GM21423 (cell line): ENCODE data around the gene DENND5A.
"Not testable (repeated sequence)": the region's sequence is repeated elsewhere in the genome, so short reads cannot be mapped to it uniquely, and the experiment has no call there.

ENCODE experiments used
- ATAC-seq: cut with Tn5 transposase; IDR thresholded peaks from one replicate; pipeline ENCODE4 v1.9.1; 2021; ENCODE audit warnings: mild to moderate bottlenecking, moderate library complexity; ENCODE audit not compliant: unreplicated experiment

DENND5A gene

DNA sequence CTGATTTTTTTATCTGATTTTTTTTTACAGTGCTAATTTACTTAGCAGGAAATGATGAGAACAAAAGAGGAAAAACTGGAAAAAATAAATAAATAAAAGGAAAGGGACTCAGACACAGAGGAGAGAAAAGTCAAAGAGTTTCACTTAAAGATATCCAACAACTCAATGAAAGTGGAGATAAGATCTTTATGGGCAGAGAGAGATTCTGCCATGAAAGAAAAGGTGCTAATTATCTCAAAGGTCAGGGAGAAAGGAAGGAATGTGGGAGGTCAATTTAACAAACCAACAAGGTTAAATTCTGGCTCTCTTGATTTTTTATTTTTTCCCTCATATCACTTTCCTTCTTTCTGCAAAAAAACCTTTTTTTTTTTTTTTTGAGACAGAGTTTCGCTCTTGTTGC is 86.0 kb downstream of the DENND5A start:
- ATAC-seq = no peak

DNA sequence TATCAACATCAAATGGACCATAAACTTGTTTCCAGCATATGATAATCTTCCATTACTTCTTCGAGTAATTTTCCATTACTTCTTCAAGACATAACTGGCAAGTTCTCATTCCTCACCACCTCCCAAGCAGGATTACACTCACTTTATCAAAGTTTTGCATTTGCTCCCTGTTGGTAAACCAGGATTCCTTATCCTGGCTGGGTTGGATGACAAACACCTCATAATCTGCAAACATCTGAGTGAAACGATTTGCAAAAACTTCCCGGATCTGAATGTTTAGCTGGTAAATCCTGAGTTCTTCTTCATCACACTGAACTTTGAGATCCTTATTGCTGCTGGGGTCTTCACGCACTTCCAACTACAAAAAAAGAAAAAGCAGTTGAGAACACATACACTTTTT is 86.4 kb downstream of the DENND5A start:
- ATAC-seq = no peak

DNA sequence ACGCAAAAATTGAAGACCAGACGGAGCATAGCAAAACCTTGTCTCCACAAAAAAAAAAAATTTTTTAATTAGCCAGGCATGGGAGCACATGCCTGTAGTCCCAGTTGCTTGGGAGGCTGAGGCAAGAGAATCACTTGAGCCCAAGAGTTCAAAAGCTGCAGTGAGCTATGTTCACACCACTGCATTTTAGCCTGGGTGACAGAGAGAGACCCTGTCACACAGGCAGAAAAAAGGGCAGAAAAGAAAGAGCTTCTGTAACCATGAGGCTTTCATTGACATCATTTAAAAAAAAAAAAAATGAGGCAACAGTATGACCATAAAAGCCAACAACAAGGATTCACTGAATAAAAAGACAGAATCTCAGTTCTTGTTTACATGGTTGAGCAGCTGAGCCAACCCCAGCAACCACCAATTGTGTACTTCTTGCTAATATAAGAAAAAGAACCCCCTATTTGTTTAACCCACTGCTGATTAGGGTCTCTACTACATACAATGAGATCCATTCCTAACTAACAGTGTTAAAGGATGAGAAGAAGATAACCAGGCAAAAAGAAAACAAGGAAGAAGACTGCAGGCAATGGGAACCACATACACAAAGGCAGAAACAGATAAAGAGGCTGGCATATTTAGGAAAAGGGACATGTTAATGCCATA is 87.6 kb downstream of the DENND5A start:
- no peak for ATAC-seq

DNA sequence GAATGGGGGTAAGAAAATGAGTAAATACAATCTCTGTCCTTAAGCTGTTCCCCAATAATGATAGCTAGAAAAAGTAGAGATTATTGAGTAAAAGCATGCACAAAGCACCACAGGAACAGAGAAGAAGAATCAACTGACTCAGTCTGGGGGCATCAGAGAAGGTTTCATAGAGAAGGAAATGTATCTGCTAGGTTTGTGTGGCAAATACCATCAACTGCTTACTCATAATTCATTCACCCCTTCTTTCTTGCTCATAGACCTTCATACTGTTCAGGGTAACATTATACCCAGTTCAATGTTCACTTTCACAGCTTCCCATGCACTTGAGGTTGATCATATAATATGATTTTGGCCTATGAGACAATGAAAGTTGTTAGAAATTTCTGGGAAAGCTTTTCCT is 88.6 kb downstream of the DENND5A start:
- ATAC-seq = no peak

DNA sequence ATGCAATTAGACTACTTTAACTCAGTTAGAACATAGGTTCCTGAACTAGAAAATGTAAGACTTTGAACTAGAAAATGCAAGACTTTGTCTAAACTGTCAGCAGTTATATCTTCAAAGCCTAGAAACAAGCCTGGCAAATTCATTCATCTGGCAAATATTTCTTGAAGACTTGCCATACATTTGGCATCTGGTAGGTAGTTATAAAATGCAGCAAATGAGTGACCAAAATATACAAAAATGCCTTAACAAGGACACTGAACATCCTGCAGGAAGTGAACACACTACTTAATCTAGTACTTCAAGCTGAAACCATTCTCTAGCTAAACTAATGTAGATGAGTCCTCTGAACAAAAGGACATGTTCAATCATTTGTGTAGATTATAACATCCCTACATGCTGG is 89.0 kb downstream of the DENND5A start:
- no peak for ATAC-seq

DNA sequence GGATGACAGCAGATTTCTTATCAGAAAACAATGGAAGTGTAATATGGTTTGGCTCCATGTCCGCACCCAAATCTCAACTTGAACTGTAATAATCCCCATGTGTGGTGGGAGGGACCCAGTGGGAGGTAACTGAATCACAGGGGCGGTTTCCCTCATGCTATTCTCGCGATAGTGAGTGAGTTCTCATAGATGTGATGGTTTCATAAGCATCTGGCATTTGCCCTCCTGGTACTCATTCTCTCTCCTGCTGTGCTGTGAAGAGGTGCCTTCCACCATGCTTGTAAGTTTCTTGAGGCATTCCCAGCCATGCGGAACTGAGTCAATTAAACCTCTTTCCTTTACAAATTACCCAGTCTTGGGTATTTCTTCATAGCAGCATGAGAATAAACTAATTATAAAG is 92.8 kb downstream of the DENND5A start:
- no peak for ATAC-seq

DNA sequence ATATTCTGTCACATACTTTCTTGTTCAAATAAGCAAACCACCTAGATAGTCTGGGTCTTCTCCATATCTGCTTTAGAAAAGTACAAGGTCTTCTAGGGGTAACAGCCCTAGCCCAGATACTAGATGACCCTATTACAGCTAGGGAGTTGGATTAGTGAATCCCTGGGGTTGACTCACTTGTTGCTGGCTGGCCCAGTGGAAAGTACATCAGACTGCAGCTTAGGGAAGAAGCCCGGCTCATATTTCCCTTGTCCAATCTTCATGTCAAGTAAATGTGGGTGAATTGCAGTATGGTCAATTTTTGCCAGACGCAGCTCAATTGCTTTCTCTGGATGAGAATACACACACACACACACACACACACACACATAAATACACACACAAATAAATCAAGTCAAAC is 94.7 kb downstream of the DENND5A start:
- no peak for ATAC-seq

DNA sequence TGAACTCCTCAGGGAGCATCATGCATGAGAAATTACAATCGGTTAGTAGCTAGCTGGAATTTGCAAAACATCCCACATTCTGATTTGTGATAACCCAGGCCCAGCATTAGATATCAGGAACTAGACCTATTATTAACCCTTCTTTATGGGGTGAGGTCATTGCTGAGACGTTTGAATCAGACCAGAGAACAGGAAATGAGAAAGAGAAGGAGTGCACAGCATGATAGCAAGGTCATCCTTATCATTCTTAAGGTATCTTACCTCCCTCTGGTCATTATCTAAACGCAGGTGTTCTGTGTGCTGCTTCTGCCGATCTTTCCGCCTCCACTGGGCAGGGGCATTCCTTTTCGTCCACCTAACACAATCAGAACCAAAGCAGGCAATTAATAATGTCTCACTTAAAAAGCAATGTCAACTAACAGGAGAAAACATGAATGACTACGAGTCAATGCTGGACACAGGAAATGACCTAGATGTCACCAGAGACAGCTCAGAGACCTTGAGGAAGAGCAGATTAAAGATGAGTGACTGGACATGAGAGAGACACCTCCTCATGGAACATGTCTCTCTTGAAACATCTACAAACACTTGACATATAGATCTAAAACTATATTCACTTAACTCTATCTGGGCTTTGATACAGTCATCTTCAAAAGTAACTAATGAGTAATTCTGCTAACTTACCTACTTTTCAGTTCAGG is 95.4 kb downstream of the DENND5A start:
- ATAC-seq = no peak

DNA sequence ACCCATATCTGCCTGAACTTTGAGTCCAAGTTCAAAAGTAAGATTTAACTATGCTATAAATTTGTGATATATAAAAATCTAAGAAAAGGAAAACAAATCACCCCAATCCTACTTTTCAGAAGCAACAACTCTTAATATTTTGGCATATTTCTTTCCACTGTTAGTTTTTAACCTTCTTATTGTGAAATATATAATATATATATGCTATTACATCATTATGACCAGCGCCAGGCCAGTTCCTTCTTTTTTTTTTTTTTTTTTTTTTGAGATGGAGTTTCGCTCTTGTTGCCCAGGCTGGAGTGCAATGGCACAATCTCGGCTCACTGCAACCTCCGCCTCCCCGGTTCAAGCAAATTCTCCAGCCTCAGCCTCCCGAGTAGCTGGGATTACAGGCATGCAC is 103.2 kb downstream of the DENND5A start:
- ATAC-seq = not testable (repeated sequence)

DNA sequence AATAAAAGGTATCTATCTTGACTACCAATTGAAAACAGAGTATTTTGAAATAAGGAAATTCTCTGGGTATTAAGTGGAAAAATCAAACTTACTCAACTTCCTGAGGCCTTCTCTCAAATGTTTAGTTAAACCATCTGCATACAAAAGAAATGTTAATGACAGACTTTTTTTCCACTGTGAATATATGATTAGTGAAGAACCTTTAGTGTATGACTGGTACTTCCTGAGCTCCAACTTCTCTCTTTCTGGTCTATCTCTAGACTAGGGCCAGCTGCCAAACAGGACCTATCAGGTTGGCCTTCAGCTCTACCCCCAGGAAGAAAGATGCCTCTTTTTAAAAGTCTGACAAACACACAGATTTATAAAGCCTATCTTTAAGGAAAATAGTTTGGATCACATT is 105.0 kb downstream of the DENND5A start:
- no peak for ATAC-seq

DNA sequence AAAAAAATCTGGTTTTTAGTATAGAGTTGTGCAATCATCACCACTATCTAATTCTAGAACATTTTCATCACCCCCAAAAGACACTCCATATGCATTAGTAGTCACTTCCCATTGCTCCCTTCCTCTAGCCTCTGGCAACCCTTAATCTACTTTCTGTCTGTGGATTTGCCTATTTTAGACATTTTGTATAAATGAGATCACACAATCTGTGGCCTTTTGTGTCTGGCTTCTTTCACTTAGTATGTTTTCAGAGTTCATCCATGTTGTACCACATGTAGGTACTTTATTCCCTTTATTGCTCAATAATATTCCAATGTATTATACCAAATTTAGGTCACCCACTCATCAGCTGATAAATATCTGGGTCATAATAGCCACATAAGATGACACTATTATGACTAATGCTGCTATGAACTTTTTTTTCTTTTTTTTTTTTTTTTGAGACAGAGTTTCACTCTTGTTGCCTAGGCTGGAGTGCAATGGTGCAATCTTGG is 106.2 kb downstream of the DENND5A start:
- no peak for ATAC-seq

DNA sequence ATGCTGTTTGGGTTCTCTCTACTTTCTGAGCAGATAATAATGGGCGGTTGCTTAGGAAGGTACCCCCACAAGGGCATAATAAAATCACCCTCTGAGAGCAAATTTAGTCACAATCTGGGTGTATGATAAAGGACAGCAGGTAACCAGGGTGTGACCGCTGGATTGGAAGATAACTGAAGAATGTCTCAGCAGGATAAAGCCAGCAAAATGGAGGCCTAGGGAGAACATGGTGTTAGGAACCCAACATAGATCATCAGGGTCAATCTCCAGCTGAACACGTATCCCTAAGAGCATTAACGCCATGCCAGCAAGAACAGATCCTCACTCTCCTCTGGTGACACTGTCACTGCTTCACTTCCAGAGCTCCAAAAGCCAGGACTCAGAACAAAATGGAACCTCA is 109.2 kb downstream of the DENND5A start:
- no peak for ATAC-seq

DNA sequence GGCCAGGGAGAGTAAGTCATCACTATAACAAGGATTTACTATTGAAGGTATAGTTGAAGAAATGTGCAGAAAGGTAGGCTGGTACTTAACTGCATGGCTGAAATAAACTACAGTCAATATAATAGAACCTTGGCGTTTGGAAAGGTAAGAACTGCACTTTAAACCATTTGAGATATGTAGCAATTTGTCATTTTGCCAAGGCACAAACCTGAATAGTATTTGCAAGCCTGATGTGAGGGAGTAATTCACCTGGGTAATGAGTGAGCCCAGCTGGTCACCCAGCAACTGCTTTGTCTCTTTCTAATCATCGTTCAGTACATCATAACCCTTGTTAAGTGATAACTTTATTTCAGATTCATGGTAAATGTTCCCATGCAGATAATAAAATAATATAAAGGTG is 111.5 kb downstream of the DENND5A start:
- no peak for ATAC-seq

DNA sequence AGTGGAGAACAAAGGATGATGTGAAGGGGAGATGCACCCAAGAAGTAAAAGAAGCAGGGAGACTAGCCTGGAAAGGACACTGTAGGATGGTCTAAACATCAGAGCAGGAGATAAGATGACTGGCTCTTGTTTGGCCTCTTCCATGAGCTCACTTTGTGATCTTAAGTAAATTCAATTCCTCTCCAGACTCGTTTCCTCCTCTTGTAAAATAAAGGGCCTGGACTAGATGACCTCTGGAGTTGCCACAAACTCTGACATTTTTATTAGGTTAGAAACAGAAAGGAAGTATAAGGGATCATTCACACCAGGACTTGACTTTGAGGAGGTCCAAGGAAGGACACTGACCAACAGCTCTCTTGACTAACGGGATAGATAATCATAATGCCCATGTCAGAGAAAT is 113.5 kb downstream of the DENND5A start:
- ATAC-seq = no peak

DNA sequence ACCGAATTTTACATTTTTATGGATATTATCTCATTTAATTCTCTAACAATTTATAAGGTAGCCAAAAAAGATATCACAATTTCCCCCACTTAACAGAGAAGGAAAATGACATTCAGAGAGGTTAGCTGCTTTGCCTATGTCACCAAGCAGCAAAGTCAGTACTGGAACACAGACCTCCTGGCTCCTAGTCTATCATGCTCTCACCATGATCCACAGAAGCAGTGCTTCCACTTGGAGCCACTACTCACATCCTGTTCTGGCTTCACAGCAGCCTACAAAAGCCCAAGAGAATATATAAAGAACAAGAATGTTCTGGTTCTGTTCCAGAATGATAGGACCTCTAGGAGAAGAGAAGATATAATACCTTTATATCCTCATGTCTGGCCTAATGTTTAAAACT is 114.2 kb downstream of the DENND5A start:
- ATAC-seq = no peak

DNA sequence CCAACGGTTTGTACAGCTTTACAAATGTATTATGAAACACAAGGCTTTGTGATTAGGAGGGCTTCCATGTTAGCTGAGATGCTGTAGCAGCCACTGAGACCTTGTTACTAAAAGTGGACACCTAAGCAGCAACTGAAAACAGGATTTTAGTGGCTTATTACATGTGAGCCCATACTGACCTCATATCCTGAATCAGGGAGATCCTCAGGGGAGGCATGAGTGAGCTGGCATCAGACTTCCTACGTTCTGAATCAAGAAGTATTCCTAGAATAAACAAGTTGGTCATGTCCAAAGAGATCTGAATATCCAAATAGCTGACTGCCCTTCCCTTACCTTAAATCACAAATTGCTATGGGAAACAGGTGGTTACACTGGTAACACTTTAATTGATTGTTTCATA is 114.6 kb downstream of the DENND5A start:
- no peak for ATAC-seq

DNA sequence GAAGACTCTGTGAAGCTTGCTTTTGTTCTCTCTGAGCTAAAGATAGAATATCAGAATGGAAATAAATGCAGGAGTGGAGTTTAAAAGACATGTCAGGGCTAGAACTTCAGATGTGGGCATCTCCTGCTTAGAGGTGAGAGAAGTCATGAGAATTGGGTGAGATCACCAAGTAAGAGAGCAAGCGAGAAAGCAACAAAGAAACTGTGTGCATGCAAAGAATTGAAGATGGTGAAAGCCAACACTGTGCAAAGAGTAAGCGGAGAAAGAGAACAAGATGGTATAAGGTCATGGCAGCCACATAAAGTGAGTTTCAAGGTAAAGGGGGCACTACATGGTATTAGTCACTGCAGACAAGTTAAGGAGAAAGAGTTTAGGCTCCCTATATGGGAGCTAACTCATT is 116.4 kb downstream of the DENND5A start:
- no peak for ATAC-seq

DNA sequence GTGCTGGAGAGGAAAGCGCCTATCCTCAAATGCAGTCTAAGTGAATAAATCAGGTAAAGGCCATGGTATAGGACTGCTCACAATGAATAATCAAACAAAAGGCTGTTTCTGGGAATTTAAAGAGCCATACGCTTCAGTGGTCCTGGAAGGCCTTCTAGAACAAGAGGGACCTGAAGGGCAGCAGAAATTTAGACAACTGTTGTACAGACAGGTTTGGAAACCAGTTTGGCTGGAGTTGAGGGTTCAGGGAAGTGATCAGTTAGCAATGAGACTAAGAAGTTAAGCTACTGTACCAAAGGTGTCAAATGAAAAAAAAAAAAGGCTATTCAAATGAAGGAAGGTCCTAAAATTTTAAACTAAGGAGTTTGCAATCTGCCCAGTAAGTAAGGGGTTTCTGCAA is 117.1 kb downstream of the DENND5A start:
- ATAC-seq = no peak

DNA sequence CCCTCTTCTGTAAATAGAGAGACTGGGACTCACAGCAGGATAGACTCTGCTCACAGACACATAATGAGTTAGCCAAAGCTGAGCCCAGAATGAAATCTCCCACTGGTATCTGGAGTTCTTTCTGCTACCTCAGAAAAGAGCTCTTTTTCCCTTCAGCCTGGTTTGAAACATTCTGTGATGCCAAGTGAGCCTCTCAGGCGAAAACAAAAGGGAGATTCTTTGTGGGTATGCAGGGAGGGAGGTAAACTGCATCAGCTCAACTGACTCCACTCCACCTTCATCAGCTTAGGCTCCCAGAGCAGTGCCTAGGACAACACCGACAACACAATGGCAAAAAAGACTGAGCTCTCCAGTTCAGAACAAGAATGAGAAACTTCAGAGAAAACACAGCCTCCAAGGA is 118.7 kb downstream of the DENND5A start:
- no peak for ATAC-seq

DNA sequence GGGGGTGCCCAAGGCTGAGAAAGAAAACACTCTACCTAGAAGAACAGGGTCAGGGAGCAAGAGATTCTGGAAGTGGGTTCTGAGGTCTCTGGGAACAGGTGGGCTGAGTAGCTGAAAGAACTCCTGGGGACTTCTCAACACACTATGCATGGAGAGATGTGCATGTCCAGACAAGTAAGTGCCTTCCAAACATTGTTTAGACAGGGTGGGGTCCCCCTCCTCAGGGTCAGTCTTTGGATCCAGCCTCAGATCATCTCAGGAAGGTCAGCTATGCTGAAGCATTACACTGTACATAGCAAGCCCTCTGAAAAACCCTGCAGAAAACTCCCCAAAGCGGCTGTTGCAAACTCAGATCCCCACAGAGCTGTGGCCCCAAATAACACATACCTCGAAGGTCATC is 119.9 kb downstream of the DENND5A start:
- ATAC-seq = no peak

DNA sequence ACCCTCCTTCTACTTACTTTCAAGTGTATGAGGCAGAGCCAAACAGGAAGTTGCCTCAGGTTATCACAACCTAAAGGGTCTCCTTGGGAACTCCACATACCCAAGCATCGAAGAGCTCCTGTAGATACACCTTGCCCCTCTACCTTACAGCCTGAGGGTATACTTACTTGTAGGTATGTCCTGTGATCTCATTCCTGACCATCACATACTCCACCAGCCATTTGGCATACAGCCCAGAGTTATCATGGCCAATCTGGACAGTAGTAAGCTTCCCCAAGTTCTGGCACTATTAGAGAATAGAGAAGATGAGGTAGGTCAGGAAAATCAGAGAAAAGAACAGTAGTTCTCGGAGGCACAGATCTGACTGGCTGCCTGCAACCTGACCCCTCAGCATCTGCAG is 120.3 kb downstream of the DENND5A start:
- ATAC-seq = no peak

DNA sequence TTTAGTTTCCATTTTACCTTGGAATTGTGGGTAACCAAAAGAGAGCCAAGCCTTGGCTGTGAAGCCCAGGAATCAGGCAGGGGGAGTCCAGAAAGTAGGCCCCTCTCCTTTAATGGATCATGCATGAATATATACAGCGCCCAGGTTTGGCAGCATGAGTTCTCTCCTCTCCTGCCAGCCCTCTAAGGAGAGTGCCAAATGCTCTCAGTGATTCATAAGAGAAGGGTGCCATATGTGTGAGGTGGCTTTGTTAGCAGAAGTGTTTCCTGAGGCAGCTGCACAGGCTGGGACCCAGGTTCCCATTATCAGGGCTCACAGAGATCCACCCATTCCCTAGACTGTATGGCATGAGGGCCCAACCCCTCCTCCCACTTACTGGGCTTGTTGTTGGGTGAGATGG is 121.4 kb downstream of the DENND5A start:
- ATAC-seq = no peak

DNA sequence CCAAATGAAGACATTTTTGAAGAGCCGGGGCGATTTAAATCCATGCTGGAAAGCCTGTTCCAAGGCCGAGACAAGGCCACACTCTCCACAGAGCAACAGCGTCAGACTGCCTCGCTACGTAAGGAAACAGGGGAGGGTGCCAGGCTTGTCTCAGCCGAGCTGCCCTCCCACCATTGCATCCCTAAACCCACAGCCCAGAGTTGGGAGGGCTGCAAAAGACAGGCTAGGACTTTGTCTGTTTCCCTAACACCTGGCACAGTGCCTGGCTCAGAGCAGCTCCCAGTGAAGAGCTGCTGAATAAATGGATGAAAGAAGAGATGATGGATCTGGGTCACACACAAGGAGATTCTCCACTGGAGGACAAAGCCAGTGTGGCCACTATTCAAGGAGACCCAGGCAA is 122.4 kb downstream of the DENND5A start:
- no peak for ATAC-seq
